Coronary artery (tissue), 2 donors: ENCODE data around the gene CLPTM1L.
A peak's percentile ranks its signal among the peaks of the same experiment; 100 is the strongest.

Experiments
- DNase-seq: peaks from one replicate; pipeline ENCODE4 v3.0.0-alpha.2; 2017; ENCODE audit warnings: low spot score
- H3K27ac ChIP-seq, 2 donors: fragments of 200-600 bp; sonication (generic); one replicate each; pipeline ENCODE4 v1.5.1; 2016 to 2019
- H3K4me3 ChIP-seq: fragments of 200-600 bp; sonication (generic); 2 replicates; pipeline ENCODE4 v1.5.1; 2016; ENCODE audit warnings: mild to moderate bottlenecking, moderate library complexity
- CTCF ChIP-seq: fragments of 200-600 bp; sonication (generic); IDR thresholded peaks from one replicate; pipeline ENCODE4 v1.5.1; 2019; ENCODE audit warnings: antibody characterized with exemption

Gene CLPTM1L

DNA sequence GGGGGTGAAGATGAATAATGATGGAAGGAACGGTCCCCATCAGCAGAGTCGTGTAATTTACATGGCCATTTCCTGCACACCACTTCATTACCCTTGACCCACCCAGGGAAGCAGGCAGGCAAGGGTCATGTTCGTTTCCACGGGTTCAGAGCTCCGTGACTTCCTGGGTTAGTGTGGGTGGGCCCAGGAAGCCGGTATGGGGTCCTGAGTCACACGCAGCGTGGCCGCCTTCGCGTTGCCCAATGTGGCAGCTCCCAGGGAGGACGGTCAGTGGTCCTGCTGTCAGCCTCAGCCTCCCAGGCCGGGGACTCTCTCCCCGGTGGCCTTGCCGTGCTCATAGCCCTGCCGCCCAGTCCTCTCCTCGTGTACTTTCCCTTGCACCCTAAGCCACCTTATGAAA lies 44.9 kb downstream of the CLPTM1L start:
- TF ChIP-seq CTCF, result no peak
- H3K4me3 ChIP-seq, result no peak overlapping the region
- H3K27ac ChIP-seq, result no peak overlapping the region
- peak; percentile 46 for DNase-seq

- no peak for TF ChIP-seq CTCF
- Histone ChIP-seq H3K4me3 (no peak overlapping the region), H3K27ac (no peak overlapping the region)
- DNase-seq, result no peak
Observed at GRCh38 chr5:1299511-1299850, 45.4 kb downstream of the CLPTM1L start.

- no peak for TF ChIP-seq CTCF
- H3K27ac ChIP-seq, result no peak overlapping the region
- DNase-seq, result peak; percentile 62
- H3K4me3 ChIP-seq, result no peak overlapping the region
Observed at GRCh38 chr5:1298723-1299510, 46.0 kb downstream of the CLPTM1L start.

DNA sequence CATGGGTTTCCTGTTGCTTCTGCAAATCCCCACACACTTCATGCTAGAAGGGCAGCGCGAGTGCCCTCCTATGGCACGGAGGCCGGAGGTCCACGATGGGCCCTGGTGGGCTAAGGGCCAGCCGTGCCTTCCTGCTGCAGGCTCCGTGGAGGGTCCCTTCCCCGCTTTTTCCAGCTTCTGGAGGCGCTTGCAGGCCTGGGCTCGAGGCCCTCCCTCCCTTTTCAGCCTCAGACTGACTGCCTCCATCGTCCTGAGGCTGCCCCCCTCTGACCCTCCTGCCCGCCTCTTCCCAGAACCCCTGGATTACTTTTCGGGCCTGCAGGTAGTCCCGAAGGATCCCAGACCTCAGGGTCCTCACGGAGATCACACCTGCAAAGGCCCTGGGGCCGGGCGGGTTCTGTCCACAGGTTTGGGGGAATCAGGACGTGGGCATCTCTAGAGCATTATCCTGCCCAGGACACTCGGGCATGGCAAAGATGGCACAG lies 46.8 kb downstream of the CLPTM1L start:
- Histone ChIP-seq H3K4me3 (no peak overlapping the region), H3K27ac (no peak overlapping the region)
- DNase-seq, result peak; percentile 62
- TF ChIP-seq CTCF, result no peak

DNA sequence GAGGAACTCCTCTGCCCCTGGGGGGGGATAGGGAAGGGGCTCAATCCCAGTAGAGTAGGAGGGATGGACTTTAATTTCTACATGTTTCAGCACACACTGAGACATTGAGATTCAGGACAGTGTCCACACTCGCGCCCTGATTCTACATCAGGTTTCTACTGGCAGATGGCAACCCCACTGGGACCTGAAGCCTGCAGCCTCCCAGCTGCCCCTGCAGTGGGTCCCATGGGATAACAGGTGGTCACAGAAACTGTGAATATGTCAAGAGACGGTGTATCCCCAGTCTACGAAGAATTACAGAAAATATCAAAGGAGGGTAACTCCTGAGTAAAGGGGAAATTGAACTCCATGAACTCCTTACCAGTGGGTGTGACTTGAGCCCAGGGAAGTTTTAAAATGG lies 47.7 kb downstream of the CLPTM1L start:
- TF ChIP-seq CTCF, result no peak
- peak; percentile 29 for DNase-seq
- Histone ChIP-seq H3K27ac (no peak overlapping the region), H3K4me3 (no peak overlapping the region)

GRCh38 chr5:1295650-1296037 lies 49.3 kb downstream of the CLPTM1L start:
- Histone ChIP-seq H3K27ac (no peak overlapping the region), H3K4me3 (no peak overlapping the region)
- DNase-seq, result peak; percentile 66

More at GRCh38 chr5:1295650-1296037, 49.3 kb downstream of the CLPTM1L start:
- no peak for TF ChIP-seq CTCF
